K562 (cell line): ENCODE measurements around the gene ENDOV. TPM values are rescaled to one million over a fixed set of nuclear protein-coding genes. Genes with fewer than 3 reads are reported as not detected.

Source experiments
- CLOCK ChIP-seq: fragments of 250-450 bp; sonication (Bioruptor Pico); IDR thresholded peaks from 2 replicates; pipeline ENCODE4 v1.4.0; 2020; ENCODE audit warnings: mild to moderate bottlenecking, moderate library complexity, borderline replicate concordance
- ELF4 ChIP-seq: fragments of 450-650 bp; formaldehyde crosslinking; IDR thresholded peaks from 2 replicates; pipeline ENCODE4 v1.4.0; 2022; ENCODE audit warnings: missing genetic modification characterization
- GTF2E2 ChIP-seq: fragments of 200-800 bp; sonication (Bioruptor generic); IDR thresholded peaks from 2 replicates; pipeline ENCODE4 v1.6.1; 2016; ENCODE audit warnings: missing genetic modification characterization, missing compliant biosample characterization
- MGA ChIP-seq: fragments of 450-650 bp; IDR thresholded peaks from 2 replicates; pipeline ENCODE4 v1.6.1; 2016; ENCODE audit warnings: mild to moderate bottlenecking, moderate library complexity
- SMARCE1 ChIP-seq: fragments of 450-650 bp; IDR thresholded peaks from 2 replicates; pipeline ENCODE4 v1.7.1; 2016; ENCODE audit warnings: mild to moderate bottlenecking
- ZBTB17 ChIP-seq: fragments of 450-650 bp; formaldehyde crosslinking; IDR thresholded peaks from 2 replicates; pipeline ENCODE4 v1.4.0; 2020; ENCODE audit warnings: mild to moderate bottlenecking
- ZBTB9 ChIP-seq: fragments of 450-650 bp; formaldehyde crosslinking; IDR thresholded peaks from 2 replicates; pipeline ENCODE4 v1.4.0; 2020; ENCODE audit warnings: mild to moderate bottlenecking, moderate library complexity
- ZNF316 ChIP-seq: fragments of 450-650 bp; IDR thresholded peaks from 2 replicates; pipeline ENCODE4 v1.6.1; 2016
- ZNF395 ChIP-seq: fragments of 200-800 bp; sonication (Bioruptor generic); IDR thresholded peaks from 2 replicates; pipeline ENCODE4 v1.6.1; 2017; ENCODE audit warnings: missing genetic modification characterization, missing compliant biosample characterization
- ZNF408 ChIP-seq: fragments of 250-450 bp; sonication (Bioruptor Pico); IDR thresholded peaks from 2 replicates; pipeline ENCODE4 v1.4.0; 2020; ENCODE audit warnings: low read depth, mild to moderate bottlenecking, moderate library complexity
- polyA plus RNA-seq, 8 experiments: library from polyadenylated mRNA; depleted of rRNA in 4 of 8; stranded (reverse) in 5 of 8; unstranded in 3 of 8; fragments of >200 nt; fragmentation: Nextera tagmentation in 2 of 8; fragmentation: Illumina TruSeq in 1 of 8; extraction: Ambion mirVana in 2 of 8; extraction: Trizol in 1 of 8; gene quantifications; 2 replicates each; pipeline versions ENCODE4 v1.2.1 to v1.2.3, GENCODE V29; 2011 to 2014; ENCODE audit warnings: inconsistent platforms in 1 of 8, missing spikeins in 1 of 8
- total RNA-seq, 7 experiments: library from RNA; depleted of rRNA in 6 of 7; stranded (reverse); fragments of >200 nt in 6 of 7; fragmentation: Illumina TruSeq in 2 of 7; extraction: Trizol in 2 of 7; gene quantifications; 2 replicates each; pipeline versions ENCODE4 v1.2.1 to v1.2.3, GENCODE V29; 2011 to 2021; ENCODE audit warnings: low replicate concordance in 1 of 7

Gene ENDOV
- total and polyA plus RNA-seq, 9 of the 15 experiments (the other 6 are each of a cell fraction or from before 2014, with no cell fraction given) = 1.2 to 8.2 (median 3.7) TPM

- TF ChIP-seq ZNF395 (CRISPR knock-in tag) = no peak
- peak; percentile 17; the same call in 1 of the 2 replicates for TF ChIP-seq GTF2E2 (tag)
- TF ChIP-seq ZNF316 = no peak
- no peak for TF ChIP-seq ELF4
- no peak for TF ChIP-seq ZBTB17
- peak; percentile 34; the same call in 1 of the 2 replicates for TF ChIP-seq MGA
- TF ChIP-seq SMARCE1 = no peak
- TF ChIP-seq CLOCK (CRISPR knock-in tag) = no peak
- TF ChIP-seq ZBTB9 (CRISPR knock-in tag) = no peak
- TF ChIP-seq ZNF408 (CRISPR knock-in tag) = no peak
Observed at GRCh38 chr17:80455336-80455710, 40.4 kb downstream of the ENDOV start (continued).
